HG03045 (cell line): ENCODE data around the gene PCSK7.

Experiments used
- ATAC-seq: cut with Tn5 transposase; IDR thresholded peaks from one replicate; pipeline ENCODE4 v1.9.1; 2021; ENCODE audit warnings: mild to moderate bottlenecking, moderate library complexity; ENCODE audit not compliant: unreplicated experiment

PCSK7 gene

DNA sequence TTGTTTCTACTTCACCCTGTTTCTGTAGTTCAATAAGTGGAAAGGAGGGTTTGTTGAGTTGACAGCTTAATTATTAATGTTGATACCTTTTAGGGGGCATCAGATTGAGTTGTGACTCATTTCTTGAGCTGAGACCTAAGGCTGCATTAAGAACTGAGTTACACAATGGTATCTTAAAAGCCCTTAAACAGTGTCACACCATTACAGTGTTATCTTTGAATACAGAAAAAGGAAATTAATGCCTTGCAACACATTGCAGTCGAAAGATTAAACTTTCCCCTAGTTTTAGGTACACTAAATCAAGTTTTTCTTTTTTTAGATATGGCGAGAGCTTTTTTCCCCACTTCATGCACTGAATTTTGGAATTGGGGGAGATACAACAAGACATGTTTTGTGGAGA, 71.0 kb downstream of the PCSK7 start:
- no peak for ATAC-seq

DNA sequence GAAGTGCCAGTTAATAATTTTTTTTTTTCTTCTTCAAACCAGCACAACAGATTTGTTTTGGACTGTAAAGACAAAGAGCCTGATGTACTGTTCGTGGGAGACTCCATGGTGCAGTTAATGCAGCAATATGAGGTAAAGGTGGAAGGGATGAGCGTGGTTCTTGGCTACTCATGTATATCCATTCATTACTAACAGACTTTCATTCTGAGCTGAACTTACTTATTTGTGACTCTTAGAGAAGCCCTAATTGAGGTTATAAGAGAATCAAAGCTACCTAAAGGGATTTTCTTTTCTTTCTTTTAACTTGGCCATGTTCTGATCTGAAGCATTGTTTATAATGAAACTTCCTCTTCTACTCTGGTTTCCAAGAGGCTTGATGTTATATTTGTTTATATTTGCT, 72.0 kb downstream of the PCSK7 start:
- ATAC-seq: no peak

GRCh38 chr11:117157507-117157906, 74.4 kb downstream of the PCSK7 start:
- ATAC-seq: no peak

DNA sequence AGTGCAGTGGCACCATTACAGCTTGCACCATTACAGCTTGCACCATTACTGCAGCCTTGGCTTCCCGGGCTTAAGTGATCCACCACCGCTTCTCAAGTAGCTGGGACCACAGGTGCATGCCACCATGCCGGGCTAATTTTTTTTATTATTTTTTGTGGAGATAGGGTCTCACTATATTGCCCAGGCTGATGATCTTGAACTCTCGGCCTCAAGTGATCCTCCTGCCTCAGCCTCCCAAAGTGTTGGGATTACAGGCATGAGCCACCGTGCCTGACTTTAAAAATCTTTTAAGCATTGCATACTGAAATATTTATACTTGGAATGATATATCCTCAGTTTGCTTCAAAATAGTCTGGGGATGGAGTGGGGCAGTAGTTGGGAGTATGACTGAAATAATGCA, 77.4 kb downstream of the PCSK7 start:
- no peak for ATAC-seq
